Stomach (tissue), 19 donors: ENCODE results near the gene MISP3. TPM values are rescaled to one million over a fixed set of nuclear protein-coding genes. Genes with fewer than 3 reads are reported as not detected.
"Not testable (repeated sequence)": the region's sequence is repeated elsewhere in the genome, so short reads cannot be mapped to it uniquely, and the experiment has no call there.

Source experiments
- DNase-seq, 2 donors: peaks; one replicate each; pipeline versions ENCODE4 v3.0.0 to v3.0.0-alpha.2; 2013 to 2019
- H3K27ac ChIP-seq, 5 donors: fragments of 200-600 bp in 4 of 5; sonication (generic) in 4 of 5; one replicate each; pipeline ENCODE4 v1.5.1; 2013 to 2019; ENCODE audit warnings: mild to moderate bottlenecking in 1 of 5, moderate library complexity in 1 of 5
- H3K27me3 ChIP-seq, 3 donors: fragments of 200-600 bp; sonication (generic); one replicate each; pipeline ENCODE4 v1.5.1; 2017 to 2019; ENCODE audit warnings: mixed run types in 1 of 3
- H3K36me3 ChIP-seq, 4 donors: fragments of 200-600 bp; sonication (generic); 1 replicate in 3 of 4; 2 replicates in 1 of 4; pipeline ENCODE4 v1.5.1; 2016 to 2019
- H3K4me1 ChIP-seq, 4 donors: fragments of 200-600 bp; sonication (generic); one replicate each; pipeline ENCODE4 v1.5.1; 2016 to 2019
- H3K4me3 ChIP-seq, 4 donors: fragments of 200-600 bp; sonication (generic) in 3 of 4; one replicate each; pipeline ENCODE4 v1.5.1; 2016 to 2019; ENCODE audit warnings: mild to moderate bottlenecking in 1 of 4
- H3K9me3 ChIP-seq, 4 donors: fragments of 200-600 bp; sonication (generic); one replicate each; pipeline ENCODE4 v1.5.1; 2016 to 2019
- CTCF ChIP-seq, 7 experiments: fragments of 450-650 bp in 4 of 7; fragments of 200-600 bp in 3 of 7; sonication (generic) in 3 of 7; IDR thresholded peaks; one replicate each; pipeline ENCODE4 v1.5.1; 2016 to 2019; ENCODE audit warnings: antibody characterized with exemption in 7 of 7, control low read depth in 2 of 7, mild to moderate bottlenecking in 1 of 7
- EP300 ChIP-seq: sonication (generic); formaldehyde crosslinking; IDR thresholded peaks from one replicate; pipeline ENCODE4 v1.6.1; 2017; ENCODE audit warnings: antibody characterized with exemption
- POLR2A ChIP-seq, 4 donors: fragments of 450-650 bp; IDR thresholded peaks; one replicate each; pipeline ENCODE4 v1.6.1; 2016; ENCODE audit warnings: antibody characterized with exemption in 4 of 4, control low read depth in 2 of 4, mild to moderate bottlenecking in 1 of 4, moderate library complexity in 1 of 4
- POLR2AphosphoS5 ChIP-seq, 3 donors: sonication (generic); formaldehyde crosslinking; IDR thresholded peaks; one replicate each; pipeline ENCODE4 v1.6.1; 2016; ENCODE audit warnings: antibody characterized with exemption in 3 of 3
- WGBS, 5 donors: extraction: QIAGEN DNeasy Blood & Tissue Kit in 3 of 5; methylation state at CpG; one replicate each; pipeline versions ENCODE4 v1.1.5 to v1.1.7; 2013 to 2018; 5-methylcytosine and 5-hydroxymethylcytosine counted together
- intact Hi-C: fragments of 100-400 bp; cut with DNase I; formaldehyde crosslinking; loops from one replicate; pipeline ENCODE4 v1.15.1; 2023; ENCODE audit warnings: low total_unique reads
- long read RNA-seq, 10 donors: transcript quantifications; one replicate each; lab custom pipeline, GENCODE V29; 2026
- polyA plus RNA-seq, 3 donors: library from polyadenylated mRNA; stranded (reverse); fragments of 200-250 nt; gene quantifications; one replicate each; pipeline ENCODE4 v1.2.3, GENCODE V29; 2013
- total RNA-seq, 5 donors: library from RNA; depleted of rRNA; stranded (reverse); fragments of >200 nt; gene quantifications; one replicate each; pipeline versions ENCODE4 v1.1.0 to v1.2.3, GENCODE V29; 2014 to 2016
- donor health status: healthy with polysubstance abuse.
- donor health status: Bipolar disorder and iron deficiency.
- donor health status: healthy.

The MISP3 gene
- total RNA-seq (10 to 100 TPM in 4 of 5 donors, 1 to 10 TPM in 1; 2.0 to 88.7 (median 34.1) TPM), polyA plus RNA-seq (10 to 100 TPM; 14.9 to 29.8 (median 25.1) TPM)
- long read RNA-seq, donor 1, partial matches to known transcripts: 0 of 4 reads
- long read RNA-seq, donor 1, other reads (novel, unspliced or antisense): 0 of 4 reads
- long read RNA-seq, donor 2, transcript MISP3-204 (1 exons, 2,187 nt): major isoform, 7 of 17 reads
- long read RNA-seq, donor 2, partial matches to known transcripts: 6 of 17 reads
- long read RNA-seq, donor 2, other reads (novel, unspliced or antisense): 0 of 17 reads
- long read RNA-seq, donor 3, partial matches to known transcripts: 0 of 7 reads
- long read RNA-seq, donor 3, other reads (novel, unspliced or antisense): 0 of 7 reads
- long read RNA-seq, donor 4, partial matches to known transcripts: 0 of 1 reads
- long read RNA-seq, donor 4, other reads (novel, unspliced or antisense): 0 of 1 reads
- long read RNA-seq, donor 5, transcript MISP3-204 (1 exons, 2,187 nt): major isoform, 9 of 14 reads
- long read RNA-seq, donor 5, partial matches to known transcripts: 0 of 14 reads
- long read RNA-seq, donor 5, other reads (novel, unspliced or antisense): 0 of 14 reads
- long read RNA-seq, donor 6, transcript MISP3-202 (3 exons, 1,535 nt): minor isoform, 7 of 31 reads
- long read RNA-seq, donor 6, transcript MISP3-204 (1 exons, 2,187 nt): major isoform, 21 of 31 reads
- long read RNA-seq, donor 6, partial matches to known transcripts: 0 of 31 reads
- long read RNA-seq, donor 6, other reads (novel, unspliced or antisense): 0 of 31 reads
- long read RNA-seq, donor 7, transcript MISP3-204 (1 exons, 2,187 nt): major isoform, 8 of 16 reads
- long read RNA-seq, donor 7, partial matches to known transcripts: 5 of 16 reads
- long read RNA-seq, donor 7, other reads (novel, unspliced or antisense): 0 of 16 reads
- long read RNA-seq, donor 8, transcript MISP3-204 (1 exons, 2,187 nt): major isoform, 7 of 9 reads
- long read RNA-seq, donor 8, partial matches to known transcripts: 0 of 9 reads
- long read RNA-seq, donor 8, other reads (novel, unspliced or antisense): 0 of 9 reads
- long read RNA-seq, donor 9, transcript MISP3-204 (1 exons, 2,187 nt): major isoform, 8 of 9 reads
- long read RNA-seq, donor 9, partial matches to known transcripts: 0 of 9 reads
- long read RNA-seq, donor 9, other reads (novel, unspliced or antisense): 0 of 9 reads
- long read RNA-seq, donor 10, partial matches to known transcripts: 0 of 6 reads
- long read RNA-seq, donor 10, other reads (novel, unspliced or antisense): 0 of 6 reads

GRCh38 chr19:14072535-14073260, at the start of gene MISP3:
Gene MISP3, plus strand, starts transcription at chr19:14072786. Its CDS starts 524 bp downstream, at chr19:14073310.
- Histone ChIP-seq H3K4me3 (peak within 1 kb of the TSS; percentile 61 to 77 (median 75)), H3K9me3 (no peaks in the 10 kb centered on the region), H3K4me1 (peaks cover 34 to 49% (median 43%) of the 10 kb centered on the region in 4 donors), H3K27ac (peak within 1 kb of the TSS; percentile 89 to 99 (median 92)), H3K36me3 (no peaks in the 10 kb centered on the region), H3K27me3 (no peaks in the 10 kb centered on the region)
- DNase-seq: peak; percentile 90
- TF ChIP-seq CTCF (IDR thresholded peaks at IDR 0.05) (no peak), POLR2AphosphoS5 (IDR thresholded peaks at IDR 0.05) (peak in 2 of 3 donors; percentile 31 to 69), EP300 (no peak), POLR2A (IDR thresholded peaks at IDR 0.05) (peak in 1 of 4 donors; percentile 19)
- 0 to 2% (median 1%) methylated on average over 11 to 51 of the region's 51 CpGs for WGBS, 5 donors
- intact Hi-C loops: no loop called here

GRCh38 chr19:14023404-14024235, 49.0 kb upstream of the MISP3 start:
- Histone ChIP-seq H3K4me1 (peaks cover 0 to 10% (median 3%) of the 10 kb centered on the region in 4 donors), H3K9me3 (no peaks in the 10 kb centered on the region), H3K27me3 (peaks cover 0 to 24% (median 0%) of the 10 kb centered on the region in 3 donors), H3K36me3 (no peaks in the 10 kb centered on the region), H3K27ac (peak overlapping the region in 3 of 5 donors; percentile 20 to 55 (median 50)), H3K4me3 (no peak overlapping the region)
- peak in 1 of 3 donors; percentile 51 for TF ChIP-seq POLR2AphosphoS5 (IDR thresholded peaks at IDR 0.05)
- TF ChIP-seq CTCF (IDR thresholded peaks at IDR 0.05): peak in 4 of 7 experiments; percentile 18 to 30 (median 28)
- TF ChIP-seq POLR2A (IDR thresholded peaks at IDR 0.05): no peak
- no peak for TF ChIP-seq EP300
- intact Hi-C loops: no loop called here
- WGBS, 5 donors: 46 to 55% (median 50%) methylated on average over 9 of the region's 9 CpGs
- peak; percentile 58 to 88 for DNase-seq

- H3K27ac ChIP-seq, H3K4me3 ChIP-seq, DNase-seq, intact Hi-C loops, H3K36me3 ChIP-seq, H3K9me3 ChIP-seq: not testable (repeated sequence)
- peaks cover 0 to 39% (median 9%) of the 10 kb centered on the region in 3 donors for H3K27me3 ChIP-seq
- WGBS, 5 donors: 90 to 98% (median 94%) methylated on average over 5 of the region's 5 CpGs
- H3K4me1 ChIP-seq: peaks cover 7 to 18% (median 10%) of the 10 kb centered on the region in 4 donors
Measured at GRCh38 chr19:14026652-14027192, 45.9 kb upstream of the MISP3 start.
